ENCODE results near the gene NPW.

NPW gene

DNA sequence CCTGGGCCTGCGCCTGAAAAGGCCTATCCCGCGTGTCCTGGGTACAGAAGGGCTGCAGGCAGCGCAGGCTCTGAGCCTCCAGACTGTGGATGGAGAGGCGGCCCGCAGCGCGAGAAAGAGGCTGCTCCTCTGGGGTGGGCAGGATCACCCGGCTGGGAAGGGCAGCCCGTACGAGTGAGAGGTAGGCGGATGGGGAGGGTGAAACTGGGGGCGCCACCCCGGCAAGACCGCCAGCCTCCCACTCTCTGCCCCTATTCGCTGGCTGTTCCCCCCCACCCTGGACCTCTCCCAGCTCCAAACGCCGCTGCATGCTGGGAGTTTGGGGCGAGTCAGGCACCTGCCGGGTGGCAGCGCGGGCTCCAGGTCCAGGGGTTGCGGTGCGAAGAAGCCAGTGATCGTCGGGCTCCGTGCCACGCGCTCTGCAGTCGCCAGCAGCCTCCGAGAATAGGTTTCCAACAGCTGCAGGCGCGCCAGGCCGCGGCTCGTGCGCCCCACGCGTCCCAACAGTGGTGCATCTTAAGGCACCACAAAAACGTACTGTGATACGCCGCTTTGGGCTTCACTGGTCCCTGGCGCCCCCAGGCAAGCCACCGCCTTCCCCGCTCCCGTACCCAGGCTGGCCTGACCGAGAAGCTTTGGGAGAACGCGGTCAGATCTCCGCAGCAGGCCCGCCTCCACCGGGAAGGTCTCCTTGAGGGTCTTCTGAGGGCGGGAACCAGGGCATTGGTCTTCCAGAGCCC is 39.4 kb upstream of the NPW start:
- TF ChIP-seq ZNF274 (IDR thresholded peaks at IDR 0.05; ENCODE audit: low read depth, low read length), result no peak
- no peak overlapping the region for H3K4me3 ChIP-seq (ENCODE audit: low read length)

GRCh38 chr16:1980770-1981087 is 38.9 kb upstream of the NPW start:
- TF ChIP-seq ZNF274 (IDR thresholded peaks at IDR 0.05; ENCODE audit: low read depth, low read length), result no peak
- H3K4me3 ChIP-seq (ENCODE audit: low read length), result no peak overlapping the region

DNA sequence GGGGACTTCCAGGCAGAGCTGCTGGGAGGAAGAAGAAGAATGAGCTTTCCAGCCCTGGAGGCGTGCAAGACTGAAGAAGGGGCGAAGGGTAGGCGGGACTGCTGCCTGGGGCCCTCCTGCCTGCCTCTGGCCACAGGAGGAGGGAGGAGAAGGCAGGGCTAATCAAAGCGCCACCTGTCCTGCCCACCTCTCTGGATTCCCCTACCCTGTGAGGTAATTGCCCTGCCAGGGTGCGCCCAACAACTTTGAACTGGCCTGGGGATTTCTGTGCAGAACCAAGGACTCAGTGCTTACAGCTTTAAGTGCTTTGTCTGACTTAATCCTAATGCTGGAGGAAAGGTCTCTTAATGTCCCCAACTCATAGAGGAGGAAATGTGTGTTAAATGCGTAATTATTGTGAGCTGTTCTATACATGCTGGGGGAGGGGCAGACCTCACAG is 38.2 kb upstream of the NPW start, which contains the start of gene NOXO1:
Gene NOXO1 (minus strand): TSS at position 72 of the 439 bp plus-strand sequence. CDS start 290 bp downstream, outside the sequence.
- no peak within 1 kb of the TSS for H3K4me3 ChIP-seq (ENCODE audit: low read length)
- no peak for TF ChIP-seq ZNF274 (IDR thresholded peaks at IDR 0.05; ENCODE audit: low read depth, low read length)

DNA sequence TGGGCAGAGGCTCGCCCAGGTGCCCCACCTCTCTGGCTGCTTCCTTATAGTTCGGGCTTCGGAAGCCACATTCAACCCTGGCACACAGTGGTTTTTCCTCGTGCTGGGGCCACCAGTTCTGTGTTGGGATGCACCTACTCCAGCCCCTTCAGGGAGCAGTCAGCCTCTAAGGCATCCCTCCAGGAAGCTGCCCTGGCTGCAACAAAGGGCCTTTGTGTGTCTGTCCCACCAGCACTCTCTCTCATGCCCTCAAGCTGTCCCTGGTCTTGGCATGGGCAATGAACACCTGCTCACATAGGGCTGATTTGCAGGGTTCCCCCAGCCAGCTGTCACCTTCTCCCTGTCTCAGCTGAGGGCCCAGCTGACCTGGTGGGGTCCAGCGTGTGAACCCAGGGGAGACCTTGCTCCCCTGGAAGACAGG is 37.6 kb upstream of the NPW start:
- TF ChIP-seq ZNF274 (IDR thresholded peaks at IDR 0.05; ENCODE audit: low read depth, low read length), result no peak
- no peak overlapping the region for H3K4me3 ChIP-seq (ENCODE audit: low read length)

- peak overlapping the region; percentile 88; the same call in 1 of the 2 replicates for H3K4me3 ChIP-seq (ENCODE audit: low read length)
- no peak for TF ChIP-seq ZNF274 (IDR thresholded peaks at IDR 0.05; ENCODE audit: low read depth, low read length)
Observed at GRCh38 chr16:1982991-1983543, 36.5 kb upstream of the NPW start.

- H3K4me3 ChIP-seq (ENCODE audit: low read length), result peak within 1 kb of the TSS; percentile 88
Observed at GRCh38 chr16:1983544-1984346, 35.8 kb upstream of the NPW start, which contains the start of gene GFER. Gene GFER (plus strand): TSS chr16:1984193. CDS start chr16:1984219, 26 bp downstream.

DNA sequence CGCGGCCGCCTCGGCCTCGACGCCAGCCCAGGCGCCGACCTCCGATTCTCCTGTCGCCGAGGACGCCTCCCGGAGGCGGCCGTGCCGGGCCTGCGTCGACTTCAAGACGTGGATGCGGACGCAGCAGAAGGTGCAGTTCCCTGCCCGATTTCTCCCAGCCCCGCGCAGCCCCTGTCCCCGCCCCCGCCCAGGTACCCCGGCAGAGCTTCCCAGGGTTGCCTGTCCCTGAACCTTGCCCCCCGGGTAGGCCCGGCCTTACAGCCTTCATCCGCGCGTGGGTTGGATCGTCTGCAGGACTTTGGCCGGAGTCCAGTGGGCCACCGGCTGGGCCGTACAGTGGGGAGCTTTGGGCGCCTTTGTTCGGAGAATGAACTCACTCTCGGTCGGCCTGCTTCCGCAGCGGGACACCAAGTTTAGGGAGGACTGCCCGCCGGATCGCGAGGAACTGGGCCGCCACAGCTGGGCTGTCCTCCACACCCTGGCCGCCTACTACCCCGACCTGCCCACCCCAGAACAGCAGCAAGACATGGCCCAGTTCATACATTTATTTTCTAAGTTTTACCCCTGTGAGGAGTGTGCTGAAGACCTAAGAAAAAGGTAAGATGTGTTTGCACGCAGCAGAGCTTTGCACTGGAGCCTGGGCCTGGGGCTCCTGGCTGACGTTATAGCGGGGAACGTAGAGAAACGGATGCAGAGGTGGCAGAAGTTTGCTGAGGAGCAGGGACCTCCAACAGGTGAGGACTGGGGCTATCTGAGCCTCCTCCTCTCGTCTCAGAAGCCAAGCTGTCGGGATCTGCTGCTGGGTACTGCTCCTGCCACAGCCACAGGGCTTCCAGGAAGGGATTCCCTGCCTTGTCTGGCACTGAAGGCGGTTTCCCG is 35.0 kb upstream of the NPW start:
- TF ChIP-seq ZNF274 (IDR thresholded peaks at IDR 0.05; ENCODE audit: low read depth, low read length), result no peak
- H3K4me3 ChIP-seq (ENCODE audit: low read length), result peak overlapping the region; percentile 88

More at GRCh38 chr16:1983544-1984346, 35.8 kb upstream of the NPW start, which contains the start of gene GFER:
- TF ChIP-seq ZNF274 (IDR thresholded peaks at IDR 0.05; ENCODE audit: low read depth, low read length), result no peak

GRCh38 chr16:1985466-1986150 is 34.0 kb upstream of the NPW start:
- TF ChIP-seq ZNF274 (IDR thresholded peaks at IDR 0.05; ENCODE audit: low read depth, low read length), result no peak
- H3K4me3 ChIP-seq (ENCODE audit: low read length), result peak overlapping the region; percentile 88; the same call in 1 of the 2 replicates

- H3K4me3 ChIP-seq (ENCODE audit: low read length), result no peak overlapping the region
- no peak for TF ChIP-seq ZNF274 (IDR thresholded peaks at IDR 0.05; ENCODE audit: low read depth, low read length)
Observed at GRCh38 chr16:1987198-1987597, 32.4 kb upstream of the NPW start.

DNA sequence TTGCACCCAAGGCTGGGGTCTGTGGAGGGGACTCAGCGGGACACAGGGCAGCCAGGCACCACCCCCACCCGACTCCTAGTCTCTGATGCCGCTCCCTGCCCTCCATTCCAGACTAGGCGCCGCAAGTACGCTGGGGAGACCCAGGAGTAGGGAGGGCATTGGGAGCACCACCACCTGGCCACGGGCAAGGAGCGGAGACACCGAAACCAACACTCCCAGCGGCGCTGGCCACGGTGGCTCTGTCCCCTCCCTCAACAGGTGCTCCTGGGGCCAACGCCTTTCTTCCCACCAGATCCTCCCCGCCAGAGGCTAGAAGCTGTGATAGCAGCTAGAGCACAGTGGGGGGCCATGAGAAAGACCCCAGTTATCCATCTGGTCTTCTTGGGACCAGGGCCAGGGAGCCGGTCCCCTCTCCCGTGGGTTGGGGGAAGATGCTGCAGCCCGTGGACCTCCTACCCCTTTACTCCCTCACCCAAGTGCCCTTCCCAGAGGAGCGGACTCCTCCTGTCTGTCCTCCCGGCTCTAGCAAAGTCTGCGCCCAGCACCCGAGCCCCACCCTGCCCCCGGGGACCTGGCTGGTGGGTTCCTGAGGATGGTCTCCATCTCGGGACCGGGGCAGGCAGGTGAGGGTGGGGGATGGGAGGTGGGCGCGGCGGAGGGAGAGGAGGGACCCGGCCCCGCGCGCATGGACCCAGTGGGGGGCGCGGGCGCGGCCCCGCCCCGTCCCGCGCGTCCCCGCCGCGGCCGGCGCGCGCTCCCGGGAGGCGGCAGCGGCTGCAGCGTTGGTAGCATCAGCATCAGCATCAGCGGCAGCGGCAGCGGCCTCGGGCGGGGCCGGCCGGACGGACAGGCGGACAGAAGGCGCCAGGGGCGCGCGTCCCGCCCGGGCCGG is 30.1 kb upstream of the NPW start, which contains the start of gene SYNGR3:
Gene SYNGR3 (plus strand): TSS at position 762 of the 892 bp plus-strand sequence. CDS start 133 bp downstream, outside the sequence.
- H3K4me3 ChIP-seq (ENCODE audit: low read length), result peak within 1 kb of the TSS; percentile 44; the same call in 1 of the 2 replicates
- no peak for TF ChIP-seq ZNF274 (IDR thresholded peaks at IDR 0.05; ENCODE audit: low read depth, low read length)

DNA sequence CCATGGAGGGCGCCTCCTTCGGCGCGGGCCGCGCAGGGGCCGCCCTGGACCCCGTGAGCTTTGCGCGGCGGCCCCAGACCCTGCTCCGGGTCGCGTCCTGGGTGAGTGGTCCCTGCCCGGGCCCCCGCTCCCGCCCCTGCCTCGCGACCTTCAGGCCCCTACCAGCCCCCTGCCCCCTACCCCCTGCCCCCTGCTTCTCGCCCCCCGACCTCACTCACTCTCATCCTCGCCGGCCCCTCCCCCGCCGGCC is 29.6 kb upstream of the NPW start:
- peak overlapping the region; percentile 44; the same call in 1 of the 2 replicates for H3K4me3 ChIP-seq (ENCODE audit: low read length)
- no peak for TF ChIP-seq ZNF274 (IDR thresholded peaks at IDR 0.05; ENCODE audit: low read depth, low read length)
